ENCODE measurements around the gene SLC23A1. TPM values are rescaled to one million over a fixed set of nuclear protein-coding genes. Genes with fewer than 3 reads are reported as not detected.
"Not testable (repeated sequence)": the region's sequence is repeated elsewhere in the genome, so short reads cannot be mapped to it uniquely, and the experiment has no call there.

SLC23A1 gene
- total RNA-seq, 4 donors from 2014 or later, result not detected

- Histone ChIP-seq H3K27me3 (peaks cover 0 to 32% (median 6%) of the 10 kb centered on the region in 4 donors), H3K4me1 (peaks cover 48 to 61% (median 55%) of the 10 kb centered on the region in 4 donors), H3K36me3 (peaks cover 0 to 15% (median 0%) of the 10 kb centered on the region in 4 donors), H3K27ac (replicated peaks in 1 of 4) (peak within 1 kb of the TSS in 3 of 4 donors; percentile 18 to 49 (median 41)), H3K4me3 (no peak within 1 kb of the TSS), H3K9me3 (no peaks in the 10 kb centered on the region)
- no peak for DNase-seq (ENCODE audit: extremely low spot score)
- TF ChIP-seq CTCF (IDR thresholded peaks at IDR 0.05) (no peak), POLR2A (IDR thresholded peaks at IDR 0.05; ENCODE audit: low read depth) (no peak), POLR2AphosphoS5 (IDR thresholded peaks at IDR 0.05) (no peak)
- 81% methylated on average over 11 of the region's 11 CpGs for WGBS
- intact Hi-C loops (cut with DNase I), result no loop called here
Observed at GRCh38 chr5:139389701-139390638, 6.9 kb upstream of the SLC23A1 start, which contains the start of gene MZB1. MZB1 (minus strand) TSS chr5:139389913; CDS start chr5:139389856, 57 bp downstream.

GRCh38 chr5:139388198-139388821, 5.2 kb upstream of the SLC23A1 start:
- DNase-seq (ENCODE audit: extremely low spot score), result no peak

GRCh38 chr5:139387611-139388197, 4.6 kb upstream of the SLC23A1 start:
- TF ChIP-seq POLR2A (IDR thresholded peaks at IDR 0.05; ENCODE audit: low read depth), result no peak
- no peak for TF ChIP-seq CTCF (IDR thresholded peaks at IDR 0.05)
- TF ChIP-seq POLR2AphosphoS5 (IDR thresholded peaks at IDR 0.05), result no peak
- TF ChIP-seq EP300 (IDR thresholded peaks at IDR 0.05), result no peak
- no peak for DNase-seq (ENCODE audit: extremely low spot score)
- 66% methylated on average over 7 of the region's 10 CpGs for WGBS

More at GRCh38 chr5:139388198-139388821, 5.2 kb upstream of the SLC23A1 start:
- TF ChIP-seq POLR2AphosphoS5 (IDR thresholded peaks at IDR 0.05) (peak; percentile 7 to 19), POLR2A (IDR thresholded peaks at IDR 0.05; ENCODE audit: low read depth) (no peak)
- H3K27ac ChIP-seq (replicated peaks in 1 of 4), result no peak overlapping the region
- peaks cover 0 to 15% (median 0%) of the 10 kb centered on the region in 4 donors for H3K36me3 ChIP-seq
- H3K27me3 ChIP-seq, result peaks cover 0 to 15% (median 0%) of the 10 kb centered on the region in 4 donors
- peak overlapping the region in 1 of 4 donors; percentile 34 for H3K4me3 ChIP-seq
- peaks cover 36 to 55% (median 46%) of the 10 kb centered on the region in 4 donors for H3K4me1 ChIP-seq
- H3K9me3 ChIP-seq, result no peaks in the 10 kb centered on the region
- WGBS, result 0% methylated on average over 1 of the region's 8 CpGs
- intact Hi-C loops (cut with DNase I), result no loop called here

GRCh38 chr5:139386956-139387355, 3.9 kb upstream of the SLC23A1 start:
- DNase-seq (ENCODE audit: extremely low spot score); H3K27ac ChIP-seq (replicated peaks in 1 of 4); H3K9me3 ChIP-seq; intact Hi-C loops (cut with DNase I); H3K27me3 ChIP-seq; H3K4me3 ChIP-seq: not testable (repeated sequence)
- Histone ChIP-seq H3K36me3 (peaks cover 0 to 15% (median 0%) of the 10 kb centered on the region in 4 donors), H3K4me1 (peaks cover 22 to 41% (median 33%) of the 10 kb centered on the region in 4 donors)
- 94% methylated on average over 10 of the region's 10 CpGs for WGBS

More at GRCh38 chr5:139387611-139388197, 4.6 kb upstream of the SLC23A1 start:
- peaks cover 0 to 15% (median 0%) of the 10 kb centered on the region in 4 donors for H3K36me3 ChIP-seq
- H3K9me3 ChIP-seq, result no peaks in the 10 kb centered on the region
- peaks cover 30 to 49% (median 40%) of the 10 kb centered on the region in 4 donors for H3K4me1 ChIP-seq
- no peak overlapping the region for H3K27ac ChIP-seq (replicated peaks in 1 of 4)
- no peak overlapping the region for H3K4me3 ChIP-seq
- peaks cover 0 to 9% (median 0%) of the 10 kb centered on the region in 4 donors for H3K27me3 ChIP-seq
- intact Hi-C loops (cut with DNase I), result no loop called here

- no peak for TF ChIP-seq EP300 (IDR thresholded peaks at IDR 0.05)
- Histone ChIP-seq H3K27me3 (no peaks in the 10 kb centered on the region), H3K27ac (replicated peaks in 1 of 4) (no peak overlapping the region), H3K4me1 (peaks cover 13 to 33% (median 24%) of the 10 kb centered on the region in 4 donors), H3K4me3 (no peak overlapping the region), H3K36me3 (peaks cover 0 to 15% (median 0%) of the 10 kb centered on the region in 4 donors), H3K9me3 (no peaks in the 10 kb centered on the region)
- DNase-seq (ENCODE audit: extremely low spot score), result no peak
- 87% methylated on average over 5 of the region's 5 CpGs for WGBS
- intact Hi-C loops (cut with DNase I), result no loop called here
Observed at GRCh38 chr5:139386050-139386438, 2.9 kb upstream of the SLC23A1 start.

Data from esophagus muscularis mucosa (tissue), 4 donors.